Lung microvascular endothelial cell (primary cell): Measurements from ENCODE around the gene TFDP3. TPM values are rescaled to one million over a fixed set of nuclear protein-coding genes. Genes with fewer than 3 reads are reported as not detected.
A peak's percentile ranks its signal among the peaks of the same experiment; 100 is the strongest.

Source experiments
- DNase-seq, 2 donors: peaks; one replicate each; pipeline versions ENCODE4 v3.0.0 to v3.0.0-alpha.2; 2010; ENCODE audit warnings: low read depth in 2 of 2
- total RNA-seq: library from RNA; depleted of rRNA; stranded (reverse); fragments of >200 nt; gene quantifications from 2 replicates; pipeline ENCODE4 v1.2.1, GENCODE V29; 2014

The TFDP3 gene, protein sequence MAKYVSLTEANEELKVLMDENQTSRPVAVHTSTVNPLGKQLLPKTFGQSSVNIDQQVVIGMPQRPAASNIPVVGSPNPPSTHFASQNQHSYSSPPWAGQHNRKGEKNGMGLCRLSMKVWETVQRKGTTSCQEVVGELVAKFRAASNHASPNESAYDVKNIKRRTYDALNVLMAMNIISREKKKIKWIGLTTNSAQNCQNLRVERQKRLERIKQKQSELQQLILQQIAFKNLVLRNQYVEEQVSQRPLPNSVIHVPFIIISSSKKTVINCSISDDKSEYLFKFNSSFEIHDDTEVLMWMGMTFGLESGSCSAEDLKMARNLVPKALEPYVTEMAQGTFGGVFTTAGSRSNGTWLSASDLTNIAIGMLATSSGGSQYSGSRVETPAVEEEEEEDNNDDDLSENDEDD
- not detected in 2 replicates for total RNA-seq

DNA sequence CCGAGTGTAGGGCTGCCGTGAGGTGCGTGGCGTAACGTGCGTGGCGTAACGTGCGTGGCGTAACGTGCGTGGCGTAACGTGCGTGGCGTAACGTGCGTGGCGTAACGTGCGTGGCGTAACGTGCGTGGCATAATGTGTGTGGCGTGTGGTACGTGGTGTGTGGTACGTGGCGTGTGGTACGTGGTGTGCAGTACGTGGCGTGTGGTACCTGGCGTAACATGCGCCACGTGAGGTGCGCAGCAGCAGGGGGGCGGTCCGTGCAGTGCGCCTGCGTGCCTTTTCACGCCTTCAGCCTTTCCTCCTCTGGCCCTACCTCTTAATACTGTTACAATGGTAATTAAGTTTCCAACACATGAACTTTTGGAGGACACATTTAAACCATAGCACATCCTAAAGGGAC, at the start of gene TFDP3:
TSS of gene TFDP3 (minus strand) at position 26 of the 400 bp plus-strand sequence. CDS start 95 bp downstream, outside the sequence.
- no peak for DNase-seq

DNA sequence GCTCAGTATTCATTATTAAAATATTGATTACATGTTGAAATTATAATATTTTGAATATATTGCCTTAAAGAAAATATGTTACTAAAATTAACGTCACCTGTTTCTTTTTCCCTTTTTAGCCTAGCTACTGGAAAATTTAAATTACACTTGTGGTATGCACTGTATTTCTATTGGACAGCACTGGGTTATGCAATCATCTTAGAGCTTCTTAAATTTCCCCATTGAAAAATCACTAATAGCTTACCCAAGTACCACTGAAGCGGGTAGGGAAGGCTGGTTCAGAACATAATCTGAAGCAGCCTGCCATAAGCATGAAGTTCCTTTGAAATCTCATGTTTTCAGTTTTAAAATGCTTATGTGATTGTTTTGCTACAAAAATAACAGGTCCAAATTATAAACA, 49.5 kb upstream of the TFDP3 start:
- DNase-seq, result no peak

GRCh38 chrX:133265331-133265730, 47.2 kb upstream of the TFDP3 start:
- no peak for DNase-seq

DNA sequence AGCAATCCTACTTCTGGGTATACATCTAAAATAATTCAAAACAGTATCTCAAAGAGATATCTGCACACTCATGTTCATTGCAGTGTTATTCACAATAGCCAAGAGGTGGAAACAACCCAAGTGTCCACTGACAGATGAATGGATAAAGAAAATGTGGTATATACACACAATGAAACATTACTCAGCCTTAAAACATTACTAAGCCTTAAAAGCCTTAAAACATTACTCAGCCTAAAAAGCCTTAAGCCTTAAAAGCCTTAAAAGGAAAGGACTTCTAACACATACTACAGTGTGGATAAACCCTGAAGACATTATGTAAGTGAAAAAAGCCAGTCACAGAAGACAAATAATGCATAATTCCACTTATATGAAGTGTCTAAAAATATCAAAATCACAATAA, 40.3 kb upstream of the TFDP3 start:
- no peak for DNase-seq

DNA sequence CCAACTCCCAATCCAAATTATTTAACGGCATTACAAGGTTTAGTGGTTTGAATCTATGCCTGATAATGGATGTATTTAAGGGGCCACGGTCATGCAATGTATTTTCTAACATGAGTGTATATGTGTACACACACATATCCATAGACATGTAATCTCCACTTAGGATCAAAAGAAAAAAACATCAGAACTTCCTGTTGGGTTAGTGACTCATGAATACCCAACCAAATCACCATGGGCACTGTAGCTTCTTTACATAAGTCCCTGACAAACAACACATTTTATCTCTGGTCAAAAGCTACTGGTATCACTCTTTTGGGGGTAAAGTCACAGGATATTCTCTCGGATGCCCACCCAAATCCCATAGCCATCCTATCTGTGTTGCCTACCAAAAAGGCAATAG, 36.5 kb upstream of the TFDP3 start:
- peak in 1 of 2 donors; percentile 1 for DNase-seq

- no peak for DNase-seq
Observed at GRCh38 chrX:133251204-133251603, 33.0 kb upstream of the TFDP3 start.

DNA sequence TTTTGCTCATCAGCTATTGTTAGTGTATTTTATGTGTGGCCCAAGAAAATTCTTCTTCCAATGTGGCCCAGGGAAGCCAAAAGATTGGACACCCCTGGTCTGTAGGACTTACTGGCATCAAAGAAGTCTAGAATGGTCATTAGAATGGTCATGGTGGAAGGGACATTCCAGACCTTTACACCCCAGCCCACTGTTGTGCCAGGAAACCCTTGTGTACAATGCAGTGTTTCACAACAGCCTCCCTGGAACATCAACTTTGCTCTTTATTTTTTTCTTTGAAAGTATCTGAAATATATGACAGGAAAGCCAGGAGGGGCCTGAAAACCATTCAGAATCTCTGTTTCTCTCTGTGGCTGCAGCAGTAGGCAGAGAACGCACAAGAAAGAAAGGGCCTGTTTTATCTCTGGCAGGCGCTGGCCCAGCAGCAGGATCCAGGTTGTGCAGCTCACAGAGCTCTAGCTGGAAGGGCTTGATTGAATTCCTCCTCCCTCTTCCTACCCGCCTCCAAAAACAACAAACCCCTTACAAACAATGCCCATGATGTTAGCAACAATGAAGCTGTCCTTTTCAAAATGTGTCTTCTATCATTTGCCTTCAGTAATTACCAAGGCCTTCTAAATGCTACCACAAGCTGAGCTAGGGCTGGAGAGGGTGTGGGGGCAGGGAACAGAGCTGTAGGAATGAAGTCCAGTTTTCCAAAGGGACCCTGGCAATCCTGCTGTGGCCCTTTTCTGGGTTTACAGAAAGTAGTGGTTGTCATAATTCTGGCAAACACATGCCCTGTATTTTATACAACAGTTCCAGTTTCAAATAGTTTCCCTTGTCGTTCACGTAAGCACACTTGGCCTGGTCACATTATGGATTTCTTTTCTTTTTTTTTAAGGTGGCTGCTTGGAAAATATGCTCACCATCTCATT, 32.3 kb upstream of the TFDP3 start:
- DNase-seq, result no peak

- peak in 1 of 2 donors; percentile 1 for DNase-seq
Observed at GRCh38 chrX:133249266-133250058, 31.3 kb upstream of the TFDP3 start.

DNA sequence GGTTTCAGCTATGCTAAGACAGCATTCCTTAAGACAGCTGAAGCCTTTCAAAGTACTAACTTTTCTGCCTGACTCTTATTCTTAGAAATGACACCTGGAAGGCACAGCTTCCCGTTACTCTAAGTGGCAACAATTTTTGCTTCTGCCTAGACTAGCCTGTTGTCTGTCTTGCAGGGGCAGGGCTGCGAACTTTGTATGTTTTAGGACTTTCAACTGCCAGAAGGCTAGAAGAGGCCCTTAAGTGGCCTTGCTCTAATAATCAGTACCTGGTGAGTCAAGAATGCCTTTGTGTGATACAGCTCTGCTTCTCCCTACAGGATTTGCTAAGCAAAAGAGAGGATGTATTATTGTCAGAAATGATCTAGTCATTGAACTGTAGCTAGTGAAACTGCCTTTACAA, 30.0 kb upstream of the TFDP3 start:
- DNase-seq, result no peak

DNA sequence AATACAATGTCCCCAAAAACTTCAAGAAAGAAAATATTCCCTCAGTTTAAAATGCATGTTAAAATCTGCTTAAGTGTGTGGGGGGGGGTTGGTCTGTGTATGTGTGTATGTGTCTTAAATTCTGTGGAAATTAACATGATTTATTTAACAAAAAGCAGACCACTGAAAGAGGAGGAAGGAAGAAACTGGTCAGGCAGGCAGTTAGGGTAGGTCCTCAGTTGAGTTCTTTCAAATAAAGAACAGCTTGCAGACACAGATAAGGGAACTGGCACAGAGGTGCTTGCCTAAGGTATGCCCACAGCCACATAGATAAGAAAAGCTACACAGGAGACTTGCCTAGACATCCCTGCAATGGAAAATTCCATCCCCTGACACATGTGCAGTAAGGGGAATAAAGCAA, 28.8 kb upstream of the TFDP3 start:
- DNase-seq, result no peak

GRCh38 chrX:133235830-133236229, 17.7 kb upstream of the TFDP3 start:
- no peak for DNase-seq

GRCh38 chrX:133232331-133232730, 14.2 kb upstream of the TFDP3 start:
- no peak for DNase-seq

GRCh38 chrX:133229361-133229760, 11.2 kb upstream of the TFDP3 start:
- DNase-seq, result no peak

DNA sequence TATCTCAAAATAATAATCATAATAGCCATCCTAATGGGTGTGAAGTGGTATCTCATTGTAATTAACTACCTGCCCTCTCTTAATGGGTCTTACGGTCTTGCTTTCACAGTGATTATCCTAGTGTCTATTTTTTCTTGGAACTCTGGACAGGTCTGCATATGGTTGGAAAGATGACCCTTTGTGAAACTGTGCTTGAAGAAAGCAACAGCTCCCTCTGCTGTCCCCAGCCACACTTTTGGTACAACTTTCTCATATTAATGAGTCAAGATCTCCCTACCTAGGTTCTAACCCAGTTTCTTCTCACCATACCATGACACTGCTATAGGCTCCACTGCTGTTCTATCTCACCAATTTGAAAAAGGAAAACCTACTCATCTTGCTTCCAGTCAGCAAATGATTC, 2.4 kb downstream of the TFDP3 start:
- DNase-seq, result peak; percentile 1 to 7

DNA sequence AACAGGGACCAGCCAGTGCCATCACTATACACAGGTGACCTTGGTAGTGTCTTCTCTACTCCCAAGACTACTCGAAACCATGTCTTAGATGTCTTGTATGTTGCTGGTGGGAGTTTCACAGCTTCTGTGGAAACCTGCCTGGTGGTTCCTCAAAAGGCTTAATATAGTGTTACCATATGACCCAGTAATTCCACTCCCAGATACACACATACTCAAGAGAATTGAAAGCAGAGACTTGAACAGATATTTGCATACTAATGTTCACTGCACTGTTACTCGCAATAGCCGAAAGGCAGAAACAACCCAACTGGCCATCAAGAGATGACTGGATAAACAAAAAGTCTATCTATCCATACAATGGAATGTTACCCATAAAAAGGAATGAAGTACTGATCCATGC, 3.1 kb downstream of the TFDP3 start:
- DNase-seq, result no peak

- no peak for DNase-seq
Observed at GRCh38 chrX:133214301-133214700, 3.9 kb downstream of the TFDP3 start.

- DNase-seq, result no peak
Observed at GRCh38 chrX:133213117-133213516, 5.0 kb downstream of the TFDP3 start.

GRCh38 chrX:133207751-133208150, 10.4 kb downstream of the TFDP3 start:
- DNase-seq, result no peak

DNA sequence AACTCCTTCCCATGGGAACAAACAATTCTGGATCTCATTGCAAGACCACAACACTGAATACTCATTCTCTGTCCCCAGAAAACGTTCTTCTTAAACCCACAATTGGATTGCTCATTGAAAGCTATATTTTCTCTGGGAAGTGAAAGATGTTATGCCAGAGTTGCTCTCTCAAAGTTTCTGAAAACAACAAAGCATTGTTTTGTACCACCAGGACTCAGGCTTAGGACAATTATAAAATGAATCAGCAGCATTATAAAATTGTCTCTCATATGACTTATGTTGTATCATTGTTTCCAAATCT, 26.5 kb downstream of the TFDP3 start:
- no peak for DNase-seq

GRCh38 chrX:133190877-133191738, 27.0 kb downstream of the TFDP3 start:
- DNase-seq, result no peak

DNA sequence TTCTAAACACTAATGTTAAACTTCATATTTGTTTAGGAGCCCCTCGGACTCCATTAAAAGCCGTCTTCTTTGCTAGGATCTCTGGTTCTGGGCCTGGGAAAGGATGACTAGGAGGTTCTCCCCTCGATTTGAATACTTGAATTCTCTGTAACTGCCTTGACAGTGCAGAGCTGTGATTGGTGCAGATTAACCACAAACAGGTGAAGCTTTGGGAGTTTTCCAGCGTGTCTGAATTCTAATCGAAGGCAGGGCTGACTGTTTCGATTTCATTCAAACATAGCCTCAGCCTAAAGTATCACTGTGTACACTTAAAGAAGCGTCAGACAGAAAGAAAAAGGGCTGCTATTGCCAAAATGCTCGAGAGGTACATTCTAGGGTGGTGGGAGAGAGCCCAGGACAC, 29.0 kb downstream of the TFDP3 start:
- no peak for DNase-seq
